ENCODE data around the gene FOXI1. TPM values are rescaled to one million over a fixed set of nuclear protein-coding genes. Genes with fewer than 3 reads are reported as not detected.
"Not testable (repeated sequence)": the region's sequence is repeated elsewhere in the genome, so short reads cannot be mapped to it uniquely, and the experiment has no call there.

Gene FOXI1
- total RNA-seq, 6 donors from 2014 or later, result 0.30 TPM; not detected in 5

GRCh38 chr5:170082701-170083100 lies 23.0 kb upstream of the FOXI1 start:
- DNase-seq (no peak), ATAC-seq (ENCODE audit: low FRiP score in 2 of 2) (no peak)
- Histone ChIP-seq H3K4me3 (no peak overlapping the region), H3K36me3 (peaks cover 0 to 21% (median 10%) of the 10 kb centered on the region in 4 donors), H3K4me1 (no peaks in the 10 kb centered on the region), H3K27ac (no peak overlapping the region), H3K27me3 (no peaks in the 10 kb centered on the region), H3K9me3 (no peaks in the 10 kb centered on the region)
- TF ChIP-seq EP300 (IDR thresholded peaks at IDR 0.05), result no peak
- no peak for TF ChIP-seq POLR2A (IDR thresholded peaks at IDR 0.05)
- TF ChIP-seq POLR2AphosphoS5 (IDR thresholded peaks at IDR 0.05), result no peak
- TF ChIP-seq, protein P1, sequence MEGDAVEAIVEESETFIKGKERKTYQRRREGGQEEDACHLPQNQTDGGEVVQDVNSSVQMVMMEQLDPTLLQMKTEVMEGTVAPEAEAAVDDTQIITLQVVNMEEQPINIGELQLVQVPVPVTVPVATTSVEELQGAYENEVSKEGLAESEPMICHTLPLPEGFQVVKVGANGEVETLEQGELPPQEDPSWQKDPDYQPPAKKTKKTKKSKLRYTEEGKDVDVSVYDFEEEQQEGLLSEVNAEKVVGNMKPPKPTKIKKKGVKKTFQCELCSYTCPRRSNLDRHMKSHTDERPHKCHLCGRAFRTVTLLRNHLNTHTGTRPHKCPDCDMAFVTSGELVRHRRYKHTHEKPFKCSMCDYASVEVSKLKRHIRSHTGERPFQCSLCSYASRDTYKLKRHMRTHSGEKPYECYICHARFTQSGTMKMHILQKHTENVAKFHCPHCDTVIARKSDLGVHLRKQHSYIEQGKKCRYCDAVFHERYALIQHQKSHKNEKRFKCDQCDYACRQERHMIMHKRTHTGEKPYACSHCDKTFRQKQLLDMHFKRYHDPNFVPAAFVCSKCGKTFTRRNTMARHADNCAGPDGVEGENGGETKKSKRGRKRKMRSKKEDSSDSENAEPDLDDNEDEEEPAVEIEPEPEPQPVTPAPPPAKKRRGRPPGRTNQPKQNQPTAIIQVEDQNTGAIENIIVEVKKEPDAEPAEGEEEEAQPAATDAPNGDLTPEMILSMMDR (IDR thresholded peaks at IDR 0.05), result no peak
- WGBS, 2 donors, result 80 to 96% methylated on average over 6 to 7 of the region's 7 CpGs

DNA sequence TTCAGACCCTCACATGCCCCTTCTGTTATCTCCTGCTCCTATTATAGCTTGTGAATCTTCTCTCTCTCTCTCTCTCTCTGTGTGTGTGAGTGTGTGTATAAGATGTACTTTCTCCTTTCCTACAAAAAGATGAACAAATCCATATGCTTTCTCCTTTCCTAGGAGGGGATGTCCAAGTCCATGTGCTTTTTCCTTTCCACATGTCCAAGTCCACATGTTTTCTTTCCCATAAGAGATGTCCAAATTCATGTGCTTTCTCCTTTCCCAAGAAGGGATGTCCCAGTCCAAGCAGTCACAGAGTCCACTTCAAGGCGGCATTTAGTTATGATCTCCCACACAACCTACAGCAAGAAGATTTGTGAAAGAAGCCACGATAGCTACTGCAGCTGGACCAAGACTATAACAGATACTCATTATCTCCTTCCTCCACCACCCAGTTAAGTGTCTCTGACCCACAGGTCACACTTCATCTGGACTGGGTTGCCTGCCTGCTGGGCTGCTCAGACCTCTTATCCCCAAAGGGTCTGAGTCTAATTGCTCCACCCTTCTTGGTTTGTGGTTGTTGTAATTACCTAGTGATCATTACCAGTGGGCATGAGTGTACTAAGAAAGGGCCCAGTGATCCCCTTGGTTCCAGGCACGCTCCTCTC lies 18.4 kb upstream of the FOXI1 start:
- H3K27me3 ChIP-seq, result no peaks in the 10 kb centered on the region
- DNase-seq, result no peak
- no peak for TF ChIP-seq POLR2AphosphoS5 (IDR thresholded peaks at IDR 0.05)
- TF ChIP-seq, protein P1 (IDR thresholded peaks at IDR 0.05), result no peak
- TF ChIP-seq POLR2A (IDR thresholded peaks at IDR 0.05), result no peak
- no peak for TF ChIP-seq EP300 (IDR thresholded peaks at IDR 0.05)
- no peak for ATAC-seq (ENCODE audit: low FRiP score in 2 of 2)
- no peaks in the 10 kb centered on the region for H3K9me3 ChIP-seq
- 90 to 91% methylated on average over 3 of the region's 3 CpGs for WGBS, 2 donors
- no peak overlapping the region for H3K27ac ChIP-seq
- no peak overlapping the region for H3K4me3 ChIP-seq
- H3K4me1 ChIP-seq, result no peaks in the 10 kb centered on the region
- peaks cover 0 to 6% (median 0%) of the 10 kb centered on the region in 4 donors for H3K36me3 ChIP-seq

DNA sequence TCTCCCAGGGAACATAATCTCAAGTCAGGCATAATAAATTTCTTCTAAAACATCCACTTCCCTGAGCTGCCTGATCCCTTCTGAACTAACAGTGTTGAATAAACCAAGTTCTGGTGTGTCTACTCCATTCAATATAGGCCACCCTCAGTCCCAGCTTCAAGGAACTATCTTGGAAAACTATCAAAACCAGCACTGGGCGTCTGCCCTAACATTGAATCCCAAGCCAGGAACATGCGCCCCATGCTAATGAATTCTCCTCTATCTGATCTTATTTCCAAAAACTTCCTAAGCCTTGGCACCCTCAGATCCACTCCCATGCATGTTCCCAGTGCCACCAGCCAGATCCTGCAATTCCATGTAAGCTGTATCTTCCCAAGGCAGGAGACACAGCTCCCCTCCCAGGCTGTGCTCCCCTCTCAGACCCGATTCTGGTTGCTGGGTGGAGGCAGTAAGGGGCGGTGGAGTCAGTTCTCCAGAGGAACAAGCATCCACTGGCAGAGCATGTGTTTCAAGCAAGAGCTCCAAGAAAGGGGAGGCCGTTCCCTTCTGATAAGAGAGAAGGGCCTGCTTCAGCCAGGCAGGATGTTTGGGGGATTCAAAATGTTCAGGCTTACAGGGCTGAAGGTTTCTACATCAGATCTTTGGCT lies 13.1 kb upstream of the FOXI1 start:
- DNase-seq (no peak), ATAC-seq (ENCODE audit: low FRiP score in 2 of 2) (no peak)
- H3K27me3 ChIP-seq, result no peaks in the 10 kb centered on the region
- no peak overlapping the region for H3K4me3 ChIP-seq
- no peak overlapping the region for H3K27ac ChIP-seq
- peaks cover 8 to 16% (median 11%) of the 10 kb centered on the region in 4 donors for H3K4me1 ChIP-seq
- H3K36me3 ChIP-seq, result no peaks in the 10 kb centered on the region
- 69 to 71% methylated on average over 3 to 5 of the region's 5 CpGs for WGBS, 2 donors
- TF ChIP-seq EP300 (IDR thresholded peaks at IDR 0.05), result no peak
- TF ChIP-seq, protein P1 (IDR thresholded peaks at IDR 0.05), result no peak
- TF ChIP-seq POLR2A (IDR thresholded peaks at IDR 0.05), result no peak
- no peak for TF ChIP-seq POLR2AphosphoS5 (IDR thresholded peaks at IDR 0.05)
- no peaks in the 10 kb centered on the region for H3K9me3 ChIP-seq

- not testable (repeated sequence) for H3K9me3 ChIP-seq; H3K36me3 ChIP-seq; ATAC-seq (ENCODE audit: low FRiP score in 2 of 2); H3K27me3 ChIP-seq; H3K27ac ChIP-seq; H3K4me3 ChIP-seq; DNase-seq
- peaks cover 8 to 25% (median 11%) of the 10 kb centered on the region in 4 donors for H3K4me1 ChIP-seq
- WGBS, 2 donors, result 76 to 97% methylated on average over 7 to 10 of the region's 10 CpGs
Observed at GRCh38 chr5:170094329-170094728, 11.4 kb upstream of the FOXI1 start.

GRCh38 chr5:170095646-170096045 lies 10.1 kb upstream of the FOXI1 start:
- TF ChIP-seq, protein P1 (IDR thresholded peaks at IDR 0.05), result no peak
- no peak for TF ChIP-seq EP300 (IDR thresholded peaks at IDR 0.05)
- no peak for TF ChIP-seq POLR2A (IDR thresholded peaks at IDR 0.05)
- no peak for TF ChIP-seq POLR2AphosphoS5 (IDR thresholded peaks at IDR 0.05)
- no peaks in the 10 kb centered on the region for H3K36me3 ChIP-seq
- peaks cover 0 to 5% (median 0%) of the 10 kb centered on the region in 4 donors for H3K9me3 ChIP-seq
- peak in 1 of 2 donors; percentile 37 for ATAC-seq (ENCODE audit: low FRiP score in 2 of 2)
- H3K4me3 ChIP-seq, result no peak overlapping the region
- no peaks in the 10 kb centered on the region for H3K27me3 ChIP-seq
- H3K27ac ChIP-seq, result no peak overlapping the region
- peaks cover 8 to 25% (median 11%) of the 10 kb centered on the region in 4 donors for H3K4me1 ChIP-seq
- no peak for DNase-seq
- 22 to 27% methylated on average over 1 of the region's 1 CpG for WGBS, 2 donors
